GM10266 (cell line): Measurements from ENCODE around the gene ESM1.

Experiments
- DNase-seq: peaks from one replicate; pipeline ENCODE4 v3.0.0; 2012; ENCODE audit errors: extremely low spot score
- CTCF ChIP-seq: IDR thresholded peaks from 2 replicates; pipeline ENCODE4 v1.5.1; 2012; ENCODE audit warnings: mild to moderate bottlenecking, low read depth; ENCODE audit not compliant: control insufficient read depth, insufficient read depth; ENCODE audit errors: missing control alignments

ESM1 gene

DNA sequence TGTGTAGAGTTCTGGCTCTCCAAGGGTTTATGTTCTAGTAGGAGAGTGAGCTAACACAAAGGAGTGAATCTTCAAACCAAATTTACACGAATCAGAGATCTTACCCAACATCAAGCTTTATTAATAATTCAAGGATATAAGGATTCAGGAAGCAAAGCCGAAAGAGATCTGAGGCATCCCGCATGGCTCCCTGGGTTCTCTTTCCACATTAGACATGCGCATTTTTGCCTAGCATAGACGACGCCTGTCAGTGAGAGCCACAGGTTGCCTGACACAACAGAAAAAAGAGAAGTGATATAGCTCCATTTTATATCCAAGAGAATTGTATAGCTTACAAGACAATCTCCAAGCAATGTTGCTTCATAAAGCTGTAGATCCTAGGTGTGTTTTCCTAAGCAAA is 52.6 kb downstream of the ESM1 start:
- TF ChIP-seq CTCF = no peak
- DNase-seq = no peak

GRCh38 chr5:54930736-54931135 is 54.7 kb downstream of the ESM1 start:
- no peak for DNase-seq
- TF ChIP-seq CTCF = no peak
